ENCODE data around the gene BCAS1.

BCAS1 gene

DNA sequence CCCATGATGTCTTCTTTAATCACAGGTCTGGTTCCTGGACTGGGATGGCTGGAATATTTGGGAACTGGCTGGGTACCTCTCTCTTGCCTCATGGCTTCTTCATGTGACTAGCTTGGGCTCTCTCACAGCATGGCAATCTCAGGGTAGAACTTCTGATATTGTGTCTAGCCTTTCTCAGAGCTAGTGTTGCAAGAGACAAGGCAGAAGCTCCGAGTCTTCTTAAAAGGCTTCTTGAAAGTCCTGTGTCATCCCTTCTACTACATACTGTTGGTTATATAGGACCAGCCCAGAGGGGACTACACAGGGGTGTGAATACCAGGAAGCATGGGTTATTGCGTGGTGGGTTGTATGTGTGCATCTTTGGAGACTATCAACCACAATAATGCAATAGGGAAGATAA, 23.3 kb downstream of the BCAS1 start:
- DNase-seq = no peak

DNA sequence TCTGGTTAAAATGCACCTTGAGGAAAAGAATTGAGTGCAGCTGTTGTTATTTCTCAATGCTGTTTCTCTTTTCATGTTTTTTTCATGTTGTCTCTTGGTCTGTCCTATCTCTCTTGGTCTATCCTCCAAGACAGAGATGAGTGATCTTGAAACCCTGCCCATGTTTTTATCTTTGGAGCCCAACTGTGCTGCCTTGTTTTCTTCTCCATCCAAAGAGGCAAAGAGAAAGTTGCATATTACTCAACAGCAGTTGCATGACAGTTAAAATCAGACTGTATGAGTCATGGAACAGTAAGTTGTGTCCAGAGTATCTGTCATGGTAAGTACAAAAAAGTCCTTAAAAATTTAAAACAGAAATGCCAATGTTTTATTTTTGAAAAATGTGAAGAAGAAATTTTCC, 26.2 kb downstream of the BCAS1 start:
- no peak for DNase-seq

DNA sequence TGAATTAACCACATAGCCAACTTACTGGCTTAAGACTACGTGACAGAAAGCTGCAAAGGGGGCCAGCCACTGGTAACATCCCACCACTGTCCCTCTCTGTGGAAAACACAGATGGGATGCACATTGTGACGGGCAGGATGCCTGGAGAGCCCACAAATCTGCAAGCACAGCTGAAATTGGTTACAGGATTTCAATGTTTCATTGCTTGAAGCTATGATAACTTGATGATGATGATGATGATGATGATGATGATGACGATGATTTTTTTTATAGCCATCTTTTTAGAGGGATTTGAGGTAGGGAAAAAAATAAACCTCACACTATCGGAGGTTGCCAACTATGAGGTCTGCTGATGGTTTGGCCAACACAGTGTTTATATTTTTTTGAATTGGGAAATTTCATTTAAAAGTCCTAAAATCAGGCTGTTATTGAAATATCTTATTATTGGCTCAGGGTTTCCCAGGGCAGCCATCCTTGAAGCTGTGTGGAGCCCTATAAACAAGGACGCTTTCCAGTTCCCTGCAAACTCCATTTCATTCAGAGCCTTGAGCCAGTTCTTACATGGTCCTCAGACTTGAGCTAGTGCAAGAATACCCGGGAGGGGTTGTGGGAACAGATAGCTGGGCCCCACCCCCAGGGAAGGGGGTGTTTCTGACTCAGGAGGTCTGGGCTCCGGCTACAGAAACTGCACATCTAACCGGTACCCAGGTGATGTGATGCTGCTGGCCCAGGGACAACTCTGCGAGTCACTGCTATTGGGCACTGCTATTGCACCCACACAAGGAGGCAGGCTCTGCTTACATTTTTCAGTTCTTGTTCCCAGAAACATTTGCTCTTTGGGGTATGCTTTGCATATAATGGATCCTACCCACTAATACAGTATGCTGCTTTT, 27.1 kb downstream of the BCAS1 start:
- no peak for DNase-seq

GRCh38 chr20:54042021-54042420, 28.4 kb downstream of the BCAS1 start:
- DNase-seq = no peak

DNA sequence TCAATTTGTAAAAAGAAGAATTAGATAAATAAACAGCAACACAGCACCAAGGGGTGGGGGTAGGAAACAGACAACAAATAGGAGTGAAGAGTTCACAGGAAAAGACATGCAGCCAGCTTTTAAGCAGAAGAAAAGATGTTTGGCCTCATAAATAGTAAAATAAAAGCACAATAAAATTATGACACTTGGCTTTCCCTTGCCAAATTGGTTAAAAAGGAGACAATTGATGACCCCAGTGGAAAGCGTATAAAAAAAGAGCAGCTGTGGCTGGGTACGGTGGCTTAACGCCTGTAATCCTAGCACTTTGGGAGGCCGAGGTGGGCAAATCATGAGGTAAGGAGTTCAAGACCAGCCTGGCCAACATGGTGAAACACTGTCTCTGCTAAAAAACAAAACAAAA, 29.1 kb downstream of the BCAS1 start:
- DNase-seq = no peak

- DNase-seq = no peak
Measured at GRCh38 chr20:54040531-54040930, 29.9 kb downstream of the BCAS1 start.

DNA sequence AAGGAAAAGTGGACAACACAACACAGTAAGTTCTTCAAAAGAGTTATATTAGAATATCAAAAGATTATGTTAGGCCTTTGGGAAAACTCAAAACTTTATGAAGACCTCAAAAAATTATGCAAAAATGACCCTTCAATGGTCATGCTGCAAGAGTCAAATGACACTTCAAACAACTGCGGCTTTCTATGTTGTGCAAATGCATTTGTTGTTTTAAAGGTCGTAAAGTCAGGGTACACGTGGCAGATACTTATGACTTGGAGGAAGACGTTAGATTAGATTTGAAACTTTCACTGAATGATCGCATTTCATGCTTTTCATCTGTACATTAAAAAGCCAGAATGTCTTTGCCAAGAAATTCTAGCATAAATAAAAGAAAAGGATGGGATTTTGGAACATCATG, 31.4 kb downstream of the BCAS1 start:
- no peak for DNase-seq

DNA sequence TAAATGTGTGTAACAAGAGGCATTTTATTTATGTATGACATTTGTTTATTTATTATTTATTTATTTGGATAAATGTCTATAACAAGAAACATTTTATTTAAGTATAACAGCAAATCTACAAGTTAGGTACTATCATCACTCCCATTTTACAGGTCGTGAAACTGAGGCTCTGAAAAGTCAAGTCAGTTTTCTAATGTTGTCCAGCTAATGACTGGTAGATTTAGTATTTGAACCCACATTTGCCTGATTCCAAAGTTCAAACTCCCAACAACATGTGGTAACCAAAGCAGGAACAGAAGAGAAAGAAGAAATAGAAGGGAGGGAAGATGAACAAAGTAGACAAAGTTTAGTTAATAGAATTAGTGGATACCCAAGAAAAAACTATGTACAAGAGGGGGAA, 32.9 kb downstream of the BCAS1 start:
- DNase-seq = no peak

GRCh38 chr20:54029643-54030042, 40.8 kb downstream of the BCAS1 start:
- DNase-seq = no peak

DNA sequence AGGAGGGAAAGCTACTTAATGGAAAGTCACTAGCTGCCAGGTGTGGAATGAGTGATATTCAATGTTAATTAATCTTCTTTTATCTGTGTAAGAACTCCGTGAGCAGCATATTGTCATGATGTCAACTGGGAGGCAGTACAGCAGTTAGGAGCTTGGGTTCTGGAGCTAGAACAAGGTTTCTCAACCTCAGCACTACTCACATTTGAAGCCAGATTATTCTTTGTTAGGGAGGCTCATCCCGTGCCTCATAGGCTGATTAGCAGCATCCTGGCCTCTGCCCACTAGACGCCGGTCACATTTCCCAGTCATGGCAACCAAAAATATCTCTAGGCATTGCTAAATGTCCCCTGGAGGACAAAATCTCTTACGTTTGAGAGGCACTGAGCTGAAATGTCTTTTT, 41.2 kb downstream of the BCAS1 start:
- DNase-seq = no peak

GRCh38 chr20:54028276-54029011, 42.0 kb downstream of the BCAS1 start:
- no peak for DNase-seq

DNA sequence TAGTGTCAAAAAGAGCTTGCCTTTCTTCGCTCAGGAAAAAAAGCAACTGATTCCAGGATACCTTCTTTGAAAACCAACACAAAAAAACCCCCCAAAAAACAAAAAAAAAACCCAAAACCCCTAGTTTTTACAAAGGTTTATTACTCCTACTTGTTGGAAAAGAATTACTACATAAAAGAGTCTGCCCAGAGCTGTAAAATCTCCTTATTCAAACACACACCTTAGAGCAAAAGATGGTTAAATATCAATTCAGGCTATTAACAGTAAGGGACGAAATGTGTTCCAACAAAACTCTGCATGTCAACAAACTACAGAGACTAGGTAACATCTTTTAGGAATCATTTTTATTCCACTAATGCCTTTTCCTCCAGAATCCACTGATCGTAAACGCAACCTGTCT, 42.7 kb downstream of the BCAS1 start:
- no peak for DNase-seq

DNA sequence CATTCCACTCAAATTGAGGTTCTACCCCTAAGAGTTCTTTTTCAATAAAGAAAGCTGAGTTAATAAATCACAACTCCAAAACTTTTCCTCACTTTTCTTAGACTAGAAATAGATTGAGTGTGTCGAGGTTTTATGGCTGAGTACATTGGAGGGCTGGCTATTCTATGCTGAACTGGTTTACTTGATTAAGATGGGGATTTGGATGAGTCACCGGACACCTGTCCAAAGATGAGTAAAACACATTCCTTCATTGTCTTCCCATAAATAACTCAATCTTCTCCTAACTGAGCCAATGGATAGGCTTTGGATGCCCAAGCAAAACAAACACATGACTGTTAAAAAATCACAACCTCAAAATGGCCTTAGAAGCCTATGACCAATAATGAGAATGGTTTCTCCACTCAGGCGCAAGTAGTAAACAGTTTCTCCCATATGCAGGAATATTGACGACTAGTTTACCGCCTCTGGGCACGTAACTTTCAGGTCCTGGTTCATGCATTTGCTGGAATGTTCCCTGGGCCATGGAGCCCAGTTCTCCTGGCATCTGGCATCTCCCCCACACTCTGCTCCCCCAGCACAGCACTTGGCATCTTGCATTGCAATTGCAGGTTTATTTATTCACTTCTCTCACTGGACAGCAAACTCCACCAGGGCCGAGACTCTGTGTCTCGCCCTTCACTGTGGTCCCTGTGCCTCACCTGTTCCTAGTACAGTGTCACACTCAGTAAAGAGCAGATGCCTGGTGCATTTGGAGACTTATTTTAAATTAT, 43.9 kb downstream of the BCAS1 start:
- DNase-seq = no peak

- no peak for DNase-seq
Measured at GRCh38 chr20:54025251-54025771, 45.1 kb downstream of the BCAS1 start.

DNA sequence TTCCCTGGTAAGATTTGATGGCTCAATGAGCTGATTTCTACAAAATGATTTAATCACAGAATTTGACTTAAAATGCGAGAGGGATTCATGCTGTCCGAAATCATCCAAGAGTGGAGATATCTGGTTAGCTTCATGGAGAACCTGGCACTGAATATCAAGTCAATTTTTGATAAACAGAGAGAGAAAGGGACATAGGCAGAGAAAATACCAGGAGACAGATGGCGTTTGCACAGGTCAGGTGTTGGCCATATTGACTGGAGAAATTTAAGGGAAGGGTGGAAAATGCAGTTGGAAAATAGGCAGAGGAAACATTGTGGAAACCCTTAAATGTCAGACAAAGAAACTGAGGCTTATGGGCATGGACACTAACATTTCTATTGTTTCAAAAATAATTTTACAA, 47.0 kb downstream of the BCAS1 start:
- no peak for DNase-seq

DNA sequence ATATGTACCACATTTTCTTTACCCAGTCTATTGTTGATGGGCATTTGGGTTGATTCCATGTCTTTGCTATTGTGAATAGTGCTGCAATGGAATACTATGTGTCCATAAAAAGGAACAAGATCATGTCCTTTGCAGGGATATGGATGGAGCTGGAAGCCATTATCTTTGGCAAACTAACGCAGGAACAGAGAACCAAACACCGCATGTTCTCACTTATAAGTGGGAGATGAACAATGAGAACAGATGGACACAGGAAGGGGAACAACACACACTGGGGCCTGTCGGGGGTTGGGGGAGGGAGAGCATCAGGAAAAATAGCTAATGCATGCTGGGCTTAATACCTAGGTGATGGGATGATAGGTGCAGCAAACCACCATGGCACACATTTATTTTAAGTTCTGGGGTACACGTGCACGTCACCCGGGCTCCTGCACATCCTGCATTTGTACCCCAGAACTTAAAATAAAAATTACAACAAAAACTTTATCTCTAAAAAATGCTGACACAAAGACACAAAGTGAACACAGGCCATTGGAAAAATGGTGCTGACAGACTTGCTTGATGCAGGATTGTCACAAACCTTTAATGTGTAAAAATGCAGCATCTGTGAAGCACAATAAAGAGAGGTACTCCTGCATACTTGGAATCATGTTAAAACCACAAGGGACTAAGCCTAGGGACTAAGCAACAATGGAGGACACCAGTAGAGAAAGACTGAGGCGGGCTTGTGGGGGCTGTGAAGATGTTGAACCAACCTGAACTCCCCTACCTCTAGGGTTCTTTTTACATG, 48.8 kb downstream of the BCAS1 start:
- DNase-seq = no peak

DNA sequence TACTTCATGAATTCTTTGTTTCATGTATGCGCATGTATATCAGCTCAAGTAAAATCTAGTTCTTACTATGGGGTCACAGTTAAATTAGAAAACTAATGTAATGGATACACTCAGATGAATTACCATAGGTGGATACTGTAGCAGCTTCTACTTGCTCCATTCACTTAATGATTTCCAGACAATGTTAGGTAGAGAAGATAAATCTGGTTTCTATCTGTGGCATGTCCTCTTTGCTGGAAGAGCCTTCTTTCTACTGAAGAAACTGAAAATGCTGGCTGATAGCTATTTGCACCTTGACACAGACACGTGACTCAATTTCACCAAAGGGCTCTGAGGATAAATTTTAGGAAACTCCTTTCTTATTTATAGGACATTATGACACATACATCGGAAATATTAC, 49.5 kb downstream of the BCAS1 start:
- no peak for DNase-seq

DNA sequence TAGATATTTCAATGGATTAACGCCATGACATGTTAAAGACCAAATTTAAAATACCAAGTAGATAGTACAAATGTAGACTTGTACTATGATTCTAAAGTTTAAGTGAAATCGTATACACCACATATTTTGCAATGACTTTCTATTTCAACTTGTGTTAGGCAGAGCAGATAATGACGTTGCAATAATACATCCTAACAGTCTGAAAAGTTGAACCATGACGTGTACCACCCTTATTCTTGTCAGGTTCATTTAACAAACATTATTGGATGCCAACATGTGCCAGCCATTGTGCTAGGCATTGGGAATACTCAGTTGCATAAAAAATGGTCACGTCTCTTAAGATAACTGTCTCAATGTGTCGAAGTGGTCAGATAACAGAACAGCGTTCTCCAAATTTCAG, 50.0 kb downstream of the BCAS1 start:
- no peak for DNase-seq

- DNase-seq = no peak
Measured at GRCh38 chr20:54019585-54019984, 50.8 kb downstream of the BCAS1 start.

DNA sequence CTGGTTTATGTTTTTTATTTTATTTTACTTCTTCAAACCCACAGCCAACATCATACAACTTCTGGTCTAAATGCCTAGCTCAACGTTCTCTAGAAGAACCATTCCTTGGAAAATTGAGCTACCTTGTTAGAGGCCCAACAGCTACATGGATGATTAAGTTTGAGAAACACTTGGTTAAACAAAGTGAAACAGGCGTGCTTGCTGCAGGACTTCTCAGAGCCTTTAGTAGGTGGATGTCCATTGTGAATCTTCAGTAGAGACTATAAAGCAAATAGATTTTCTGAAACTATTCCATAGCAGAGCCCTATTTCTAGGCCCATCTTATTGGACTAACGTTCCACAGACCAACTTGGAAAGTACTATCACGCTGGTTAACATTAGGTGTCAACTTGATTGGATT, 51.3 kb downstream of the BCAS1 start:
- no peak for DNase-seq

DNA sequence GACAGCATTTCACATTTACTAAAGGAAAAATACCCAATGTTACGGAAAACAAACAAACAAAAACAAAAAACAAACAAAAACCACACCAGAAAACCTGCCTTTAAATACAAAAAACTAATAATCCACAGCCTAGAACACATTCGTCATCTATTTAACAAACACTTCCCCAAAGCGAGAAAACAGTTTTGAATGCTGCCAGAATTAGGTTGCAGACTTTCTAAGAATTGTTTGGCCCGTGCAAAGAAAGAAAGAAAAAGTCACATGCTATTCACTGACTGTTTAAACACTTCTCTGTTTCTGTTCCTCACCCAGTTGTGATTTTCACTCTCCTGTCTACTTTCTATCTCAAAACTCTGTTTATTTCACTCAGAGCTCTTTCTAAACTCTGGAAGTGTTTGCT, 52.5 kb downstream of the BCAS1 start:
- DNase-seq = no peak

DNA sequence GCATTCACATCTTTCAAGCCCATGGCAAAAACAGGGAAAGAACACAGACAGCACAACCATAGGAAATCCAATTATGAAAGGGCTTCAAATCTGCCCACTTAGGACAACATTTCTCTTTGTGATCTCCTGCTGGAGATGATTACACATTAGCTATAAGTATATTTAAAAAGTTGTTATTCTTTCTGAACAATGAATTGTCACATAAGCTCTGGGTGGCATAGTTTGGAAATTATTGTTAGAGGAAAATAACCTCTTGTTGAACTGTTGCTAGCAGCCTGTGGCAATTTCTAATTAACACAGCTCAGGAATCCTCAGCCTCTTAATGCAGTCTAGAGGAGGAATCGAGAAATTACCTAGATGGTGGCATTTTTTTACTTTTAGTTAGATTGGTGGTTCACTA, 54.9 kb downstream of the BCAS1 start:
- DNase-seq = peak; percentile 42 to 60
